CD4-positive, alpha-beta memory T cell (primary cell): ENCODE measurements around the gene LGALS9B. TPM values are rescaled to one million over a fixed set of nuclear protein-coding genes. Genes with fewer than 3 reads are reported as not detected.
"Not testable (repeated sequence)": the region's sequence is repeated elsewhere in the genome, so short reads cannot be mapped to it uniquely, and the experiment has no call there.

Experiments
- CTCF ChIA-PET: fragments of 350-600 bp; sonication (Branson Sonifier 250); formaldehyde crosslinking; loops from one replicate; lab custom pipeline; 2021; ENCODE audit warnings: inconsistent platforms; ENCODE audit not compliant: partially characterized antibody; lab: Charles Lee
- POLR2A ChIA-PET: fragments of 350-600 bp; sonication (Branson Sonifier 250); formaldehyde crosslinking; loops from one replicate; lab custom pipeline; 2021; ENCODE audit not compliant: partially characterized antibody; lab: Charles Lee
- DNase-seq, 5 donors: peaks; one replicate each; pipeline versions ENCODE4 v3.0.0 to v3.0.0-alpha.2; 2020 to 2022; ENCODE audit warnings: mixed read lengths in 1 of 5
- H3K27ac ChIP-seq: one replicate; pipeline ENCODE4 v1.7.0; 2013; ENCODE audit warnings: low read depth, low read length
- H3K27me3 ChIP-seq: 2 replicates; pipeline ENCODE4 v1.7.0; 2013; ENCODE audit warnings: mild to moderate bottlenecking, low read length, moderate library complexity; ENCODE audit not compliant: insufficient read depth
- H3K36me3 ChIP-seq: 2 replicates; pipeline ENCODE4 v1.7.0; 2013; ENCODE audit warnings: mild to moderate bottlenecking, low read length, moderate library complexity; ENCODE audit not compliant: insufficient read depth
- H3K4me1 ChIP-seq: 2 replicates; pipeline ENCODE4 v1.7.0; 2013; ENCODE audit warnings: mild to moderate bottlenecking, low read length, moderate library complexity; ENCODE audit not compliant: insufficient read depth
- H3K4me3 ChIP-seq, 2 donors: one replicate each; pipeline ENCODE4 v1.7.0; 2013; ENCODE audit warnings: low read length in 2 of 2, mild to moderate bottlenecking in 1 of 2
- H3K9me3 ChIP-seq, 2 donors: one replicate each; pipeline ENCODE4 v1.7.0; 2013; ENCODE audit warnings: low read length in 2 of 2, control low read depth in 1 of 2; ENCODE audit not compliant: control insufficient read depth in 1 of 2
- H3K27ac Mint-ChIP-seq, 7 donors: one replicate each; pipeline ENCODE4 v1.8.0; 2020 to 2021; ENCODE audit warnings: mixed read lengths in 7 of 7, mild to moderate bottlenecking in 6 of 7, inconsistent platforms in 3 of 7, moderate library complexity in 3 of 7
- H3K27me3 Mint-ChIP-seq, 2 donors: one replicate each; pipeline ENCODE4 v1.8.0; 2020 to 2021; ENCODE audit warnings: mixed read lengths in 2 of 2
- H3K36me3 Mint-ChIP-seq, 2 donors: one replicate each; pipeline ENCODE4 v1.8.0; 2020 to 2021; ENCODE audit warnings: mixed read lengths in 2 of 2, inconsistent platforms in 1 of 2, mild to moderate bottlenecking in 1 of 2
- H3K4me1 Mint-ChIP-seq, 4 donors: one replicate each; pipeline ENCODE4 v1.8.0; 2020 to 2021; ENCODE audit warnings: mixed read lengths in 4 of 4, mild to moderate bottlenecking in 1 of 4
- H3K4me3 Mint-ChIP-seq, 8 donors: one replicate each; pipeline ENCODE4 v1.8.0; 2020 to 2021; ENCODE audit warnings: mixed read lengths in 8 of 8, mild to moderate bottlenecking in 7 of 8, moderate library complexity in 6 of 8, inconsistent platforms in 3 of 8
- H3K9me3 Mint-ChIP-seq, 8 donors: one replicate each; pipeline ENCODE4 v1.8.0; 2020 to 2021; ENCODE audit warnings: mixed read lengths in 8 of 8, mild to moderate bottlenecking in 5 of 8, inconsistent platforms in 3 of 8, moderate library complexity in 1 of 8
- intact Hi-C: fragments of 100-400 bp; cut with micrococcal nuclease; formaldehyde crosslinking; loops from one replicate; pipeline ENCODE4 v1.15.1; 2023
- polyA plus RNA-seq, 2 donors: library from polyadenylated mRNA; unstranded; fragments of 300-500 nt; fragmentation: Illumina TruSeq; gene quantifications; one replicate each; pipeline ENCODE4 v1.2.3, GENCODE V29; 2021
- total RNA-seq, 2 experiments: library from RNA; stranded (reverse); gene quantifications; one replicate each; pipeline ENCODE4 v1.2.3, GENCODE V29; 2021

Gene LGALS9B
- total and polyA plus RNA-seq, 4 experiments from 2014 or later, result not detected

DNA sequence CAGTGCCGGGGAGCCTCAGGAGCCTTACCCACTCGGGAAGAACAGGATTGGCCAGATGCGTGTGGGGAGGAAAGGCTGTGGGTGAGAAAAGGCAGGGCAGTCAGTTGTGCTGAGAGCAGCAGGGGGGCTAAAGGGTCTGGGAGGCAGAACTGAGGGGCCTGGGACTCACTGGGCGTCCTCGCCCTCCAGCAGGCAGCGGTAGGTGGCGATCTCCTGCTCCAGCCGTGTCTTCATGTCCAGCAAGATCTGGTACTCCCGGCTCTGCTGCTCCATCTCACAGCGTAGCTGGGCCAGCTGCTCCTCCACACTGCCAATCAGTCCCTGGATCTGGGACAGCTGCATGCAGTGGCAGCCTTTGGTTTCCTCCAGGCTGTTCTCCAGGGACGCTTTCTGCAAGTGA, 34.6 kb upstream of the LGALS9B start:
- H3K27me3 ChIP-seq, H3K9me3 Mint-ChIP-seq, H3K27me3 Mint-ChIP-seq, H3K36me3 ChIP-seq, H3K27ac Mint-ChIP-seq, POLR2A ChIA-PET, H3K4me1 ChIP-seq, DNase-seq, H3K4me3 ChIP-seq, H3K36me3 Mint-ChIP-seq, intact Hi-C loops, H3K9me3 ChIP-seq, CTCF ChIA-PET, H3K4me1 Mint-ChIP-seq, H3K27ac ChIP-seq: not testable (repeated sequence)
- H3K4me3 Mint-ChIP-seq, result peak overlapping the region in 1 of 8 donors; percentile 31

DNA sequence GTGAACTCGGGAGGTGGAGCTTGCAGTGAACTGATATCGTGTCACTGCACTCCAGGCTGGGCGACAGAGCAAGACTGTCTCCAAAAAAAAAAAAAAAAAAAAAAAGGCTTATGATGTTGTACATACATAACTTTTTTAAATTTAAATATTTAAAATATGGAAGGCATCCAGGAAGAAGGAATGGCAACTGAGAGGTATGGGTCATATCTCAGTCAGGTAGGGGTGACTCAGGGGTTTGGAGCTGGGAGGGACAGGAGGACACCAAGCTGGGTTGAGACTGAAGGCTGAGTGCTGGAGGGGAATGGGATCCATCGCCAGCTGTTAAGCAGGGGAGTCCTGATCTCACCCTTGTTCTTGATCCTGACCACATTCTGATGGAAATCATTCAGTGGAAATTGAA, 33.0 kb upstream of the LGALS9B start:
- H3K4me3 Mint-ChIP-seq, H3K27ac Mint-ChIP-seq, H3K4me3 ChIP-seq, DNase-seq, intact Hi-C loops, CTCF ChIA-PET, H3K36me3 ChIP-seq, H3K4me1 ChIP-seq, H3K27me3 ChIP-seq, H3K9me3 ChIP-seq, H3K27me3 Mint-ChIP-seq, H3K36me3 Mint-ChIP-seq, POLR2A ChIA-PET, H3K27ac ChIP-seq, H3K4me1 Mint-ChIP-seq, H3K9me3 Mint-ChIP-seq: not testable (repeated sequence)

DNA sequence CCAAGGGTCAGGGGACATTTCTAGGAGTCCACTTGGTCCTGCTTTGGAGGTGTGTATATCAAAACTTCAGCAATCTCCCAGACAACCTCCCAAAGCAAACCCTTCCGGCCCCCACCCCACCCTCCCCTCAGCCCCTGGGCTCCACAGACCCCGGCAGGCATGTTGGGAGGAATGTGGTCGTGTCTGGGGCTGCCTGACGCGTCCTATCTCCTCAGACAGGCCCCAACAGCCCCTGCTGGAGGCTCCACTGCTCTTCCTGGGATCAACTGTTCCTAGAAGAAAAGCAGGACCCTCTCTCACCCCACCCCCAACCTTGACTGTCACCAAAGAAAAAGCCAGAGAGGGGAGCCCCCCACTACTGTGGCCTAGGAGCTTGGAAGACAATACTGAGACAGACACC, 28.1 kb upstream of the LGALS9B start:
- CTCF ChIA-PET, H3K4me3 ChIP-seq, intact Hi-C loops, H3K36me3 Mint-ChIP-seq, H3K4me3 Mint-ChIP-seq, H3K27me3 ChIP-seq, H3K27ac ChIP-seq, H3K4me1 ChIP-seq, POLR2A ChIA-PET, H3K4me1 Mint-ChIP-seq, H3K9me3 Mint-ChIP-seq, H3K9me3 ChIP-seq, H3K36me3 ChIP-seq, H3K27me3 Mint-ChIP-seq, DNase-seq, H3K27ac Mint-ChIP-seq: not testable (repeated sequence)

DNA sequence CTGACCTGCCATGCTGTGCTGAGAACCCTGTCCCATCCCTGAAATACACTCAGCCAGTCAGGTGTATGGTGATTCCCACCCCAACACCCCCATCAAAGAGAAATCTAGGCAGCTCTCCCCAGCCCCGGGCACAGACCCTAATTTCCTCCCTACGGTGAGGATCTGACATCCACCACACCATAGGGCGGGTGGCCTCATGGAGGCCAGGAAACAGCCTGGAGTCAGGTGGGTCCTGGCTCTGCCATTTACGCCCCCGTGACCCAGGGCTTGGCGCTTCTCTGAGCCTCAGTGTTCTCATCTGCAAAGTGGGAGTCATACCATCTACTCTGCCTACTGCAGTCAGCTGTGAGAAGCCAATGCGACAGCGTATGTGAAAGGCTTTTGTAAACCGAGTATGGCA, 27.4 kb upstream of the LGALS9B start:
- DNase-seq, H3K9me3 ChIP-seq, H3K9me3 Mint-ChIP-seq, intact Hi-C loops, CTCF ChIA-PET, H3K27ac ChIP-seq, H3K36me3 Mint-ChIP-seq, POLR2A ChIA-PET, H3K27ac Mint-ChIP-seq, H3K4me1 ChIP-seq, H3K4me1 Mint-ChIP-seq, H3K27me3 Mint-ChIP-seq, H3K36me3 ChIP-seq, H3K4me3 Mint-ChIP-seq, H3K27me3 ChIP-seq, H3K4me3 ChIP-seq: not testable (repeated sequence)

DNA sequence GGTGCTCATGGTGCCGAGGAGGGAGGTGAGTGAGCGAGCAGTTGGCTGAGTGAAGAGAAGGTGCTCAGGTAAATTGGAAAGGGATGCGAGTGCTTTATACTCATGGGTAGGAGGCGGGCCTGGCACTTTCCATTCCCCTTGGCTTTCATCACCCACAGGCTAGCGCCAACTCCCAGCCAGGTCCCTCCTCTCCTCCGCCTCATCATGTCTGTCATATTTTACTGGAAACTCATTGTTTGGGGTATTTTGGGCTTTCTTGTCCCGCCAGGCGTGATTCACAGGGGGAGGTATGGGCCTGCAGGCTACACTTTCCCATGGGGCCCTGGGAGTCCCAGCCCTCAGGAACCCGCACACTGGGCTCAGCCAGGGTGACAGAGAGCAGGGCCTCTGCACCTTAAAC, 26.8 kb upstream of the LGALS9B start:
- H3K4me3 Mint-ChIP-seq, result not testable (repeated sequence)

DNA sequence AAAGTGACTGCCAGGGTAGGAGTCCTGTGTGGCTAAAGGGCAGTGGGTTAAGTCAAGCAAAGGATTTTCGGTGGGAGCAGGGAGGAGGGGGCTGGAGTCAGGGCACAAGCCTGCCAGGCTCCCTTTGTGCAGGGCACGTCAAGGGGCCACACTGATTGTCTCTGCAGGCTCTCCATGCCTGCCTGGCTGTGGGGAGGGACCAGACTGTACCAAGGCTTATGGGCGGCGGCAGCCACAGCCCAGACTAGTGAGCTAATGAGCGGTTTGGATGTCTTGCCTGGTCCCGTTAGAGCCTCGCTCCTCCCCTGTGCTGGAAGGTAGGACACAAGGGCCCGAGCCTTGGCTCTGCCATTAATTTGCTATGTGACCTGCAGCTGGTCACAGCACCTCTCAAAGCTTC, 25.6 kb upstream of the LGALS9B start:
- H3K9me3 ChIP-seq, H3K27me3 ChIP-seq, DNase-seq, H3K36me3 ChIP-seq, POLR2A ChIA-PET, H3K4me3 Mint-ChIP-seq, H3K4me1 Mint-ChIP-seq, H3K4me3 ChIP-seq, H3K27me3 Mint-ChIP-seq, H3K4me1 ChIP-seq, H3K36me3 Mint-ChIP-seq, intact Hi-C loops, CTCF ChIA-PET, H3K27ac Mint-ChIP-seq, H3K27ac ChIP-seq, H3K9me3 Mint-ChIP-seq: not testable (repeated sequence)

More for the DNA sequence above, 26.8 kb upstream of the LGALS9B start:
- H3K27ac Mint-ChIP-seq, H3K27ac ChIP-seq, H3K9me3 Mint-ChIP-seq, H3K27me3 ChIP-seq, H3K36me3 Mint-ChIP-seq, H3K4me1 ChIP-seq, H3K4me3 ChIP-seq, POLR2A ChIA-PET, H3K27me3 Mint-ChIP-seq, H3K36me3 ChIP-seq, intact Hi-C loops, CTCF ChIA-PET, H3K9me3 ChIP-seq, DNase-seq, H3K4me1 Mint-ChIP-seq: not testable (repeated sequence)

DNA sequence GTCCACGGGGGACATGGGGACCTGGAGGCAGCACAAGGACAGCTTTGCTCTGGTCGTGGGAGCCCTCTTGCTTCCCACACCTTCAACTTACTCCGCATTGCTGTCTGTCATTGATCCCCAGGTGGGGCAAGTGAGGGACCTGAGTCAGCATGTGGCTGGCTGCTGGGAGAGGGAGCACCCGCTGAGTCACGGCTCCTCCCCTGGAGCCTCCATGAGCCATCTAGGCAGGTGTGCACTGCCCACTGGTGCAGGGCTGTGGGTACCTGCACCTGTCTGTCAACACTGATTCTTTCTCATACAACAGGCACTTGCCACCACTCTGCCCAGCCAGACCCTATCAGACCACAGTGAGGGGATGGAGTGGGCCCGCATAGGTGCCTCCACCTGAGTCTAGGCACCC, 24.8 kb upstream of the LGALS9B start:
- DNase-seq, H3K4me1 ChIP-seq, POLR2A ChIA-PET, H3K27ac ChIP-seq, H3K27me3 Mint-ChIP-seq, H3K4me1 Mint-ChIP-seq, intact Hi-C loops, CTCF ChIA-PET, H3K36me3 Mint-ChIP-seq, H3K4me3 Mint-ChIP-seq, H3K27ac Mint-ChIP-seq, H3K9me3 Mint-ChIP-seq, H3K4me3 ChIP-seq, H3K9me3 ChIP-seq, H3K36me3 ChIP-seq, H3K27me3 ChIP-seq: not testable (repeated sequence)

DNA sequence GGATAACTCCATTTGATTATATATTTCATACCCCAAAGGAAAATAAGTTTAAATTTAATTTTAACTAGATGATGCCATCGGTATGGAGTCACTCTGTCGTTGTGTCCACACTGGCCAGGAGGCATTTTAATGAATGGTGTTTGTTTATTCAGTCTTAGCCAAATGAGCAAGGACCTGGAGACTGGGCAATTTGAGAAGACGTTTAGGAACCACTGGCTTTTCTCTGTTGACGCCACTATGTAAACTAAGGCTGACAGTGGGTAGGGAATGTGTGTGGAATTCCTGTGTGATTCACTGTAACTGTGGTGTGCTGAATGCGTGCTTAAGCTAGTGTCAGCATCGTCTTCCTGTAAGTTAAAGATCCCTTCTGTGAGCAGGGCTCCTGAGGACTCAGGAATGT, 17.6 kb upstream of the LGALS9B start:
- H3K4me1 Mint-ChIP-seq, H3K9me3 Mint-ChIP-seq, H3K27ac ChIP-seq, H3K27me3 ChIP-seq, H3K27me3 Mint-ChIP-seq, H3K36me3 Mint-ChIP-seq, H3K4me1 ChIP-seq, H3K9me3 ChIP-seq, H3K36me3 ChIP-seq, H3K27ac Mint-ChIP-seq, H3K4me3 Mint-ChIP-seq, CTCF ChIA-PET, intact Hi-C loops, H3K4me3 ChIP-seq, POLR2A ChIA-PET, DNase-seq: not testable (repeated sequence)
